Measurements from ENCODE around the gene ACTN1.

DNA sequence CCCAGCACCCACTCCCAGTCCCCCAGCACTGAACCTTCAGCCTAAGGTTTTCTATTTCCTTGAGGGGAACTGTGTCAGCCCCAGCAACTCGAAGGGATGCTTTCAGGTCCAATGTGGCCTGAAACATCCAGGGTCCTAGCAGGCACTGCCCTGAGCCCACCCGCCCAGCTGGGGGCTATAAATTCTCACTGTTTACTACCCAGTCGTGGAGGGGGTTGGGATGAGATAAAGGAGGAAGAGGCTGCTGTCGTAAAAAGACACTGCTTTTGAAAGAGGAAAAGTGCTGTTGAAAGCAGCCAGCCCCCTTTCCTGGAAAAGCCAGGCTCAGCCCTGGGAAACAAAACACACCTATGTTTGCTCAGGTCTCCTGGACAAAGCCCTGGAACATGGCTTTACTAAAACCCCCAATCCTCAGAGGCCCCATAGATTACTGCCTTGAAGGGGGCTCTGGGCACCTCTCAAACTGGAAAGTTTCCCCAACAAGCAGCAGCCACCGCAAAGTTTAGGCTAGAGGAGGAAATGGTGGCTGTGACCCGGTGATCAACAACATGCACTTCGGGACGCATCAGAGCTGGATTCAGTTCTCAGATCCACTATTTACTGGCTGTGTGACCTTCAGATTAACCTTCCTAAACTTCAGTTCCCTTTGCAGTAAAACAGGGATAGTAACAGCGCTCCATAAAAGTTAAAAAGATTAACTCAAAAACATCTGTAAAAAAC lies 51.0 kb downstream of the ACTN1 start:
- TF ChIP-seq HDGF (IDR thresholded peaks at IDR 0.05; ENCODE audit: borderline replicate concordance) (no peak), SP1 (IDR thresholded peaks at IDR 0.05) (no peak)
- TF ChIP-seq, protein P1, sequence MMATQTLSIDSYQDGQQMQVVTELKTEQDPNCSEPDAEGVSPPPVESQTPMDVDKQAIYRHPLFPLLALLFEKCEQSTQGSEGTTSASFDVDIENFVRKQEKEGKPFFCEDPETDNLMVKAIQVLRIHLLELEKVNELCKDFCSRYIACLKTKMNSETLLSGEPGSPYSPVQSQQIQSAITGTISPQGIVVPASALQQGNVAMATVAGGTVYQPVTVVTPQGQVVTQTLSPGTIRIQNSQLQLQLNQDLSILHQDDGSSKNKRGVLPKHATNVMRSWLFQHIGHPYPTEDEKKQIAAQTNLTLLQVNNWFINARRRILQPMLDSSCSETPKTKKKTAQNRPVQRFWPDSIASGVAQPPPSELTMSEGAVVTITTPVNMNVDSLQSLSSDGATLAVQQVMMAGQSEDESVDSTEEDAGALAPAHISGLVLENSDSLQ (IDR thresholded peaks at IDR 0.05) = no peak
